Mucosa of descending colon (tissue), 3 donors: Measurements from ENCODE around the gene PRR22. TPM values are rescaled to one million over a fixed set of nuclear protein-coding genes. Genes with fewer than 3 reads are reported as not detected.

Experiments used
- ATAC-seq: fragments of 200-7000 bp; cut with Tn5 transposase; one replicate; pipeline ENCODE4 v1.9.1; 2020; ENCODE audit warnings: mild to moderate bottlenecking, moderate library complexity
- DNase-seq, 3 donors: peaks; one replicate each; pipeline ENCODE4 v3.0.0-alpha.2; 2020
- H3K36me3 ChIP-seq: fragments of 200-600 bp; one replicate; pipeline ENCODE4 v1.8.0; 2021; ENCODE audit warnings: low read depth, mild to moderate bottlenecking
- H3K4me1 ChIP-seq: fragments of 200-600 bp; one replicate; pipeline ENCODE4 v1.8.0; 2021; ENCODE audit warnings: low read depth, mild to moderate bottlenecking
- H3K4me3 ChIP-seq: fragments of 200-600 bp; one replicate; pipeline ENCODE4 v1.8.0; 2021; ENCODE audit warnings: mild to moderate bottlenecking
- H3K9me3 ChIP-seq: fragments of 200-600 bp; one replicate; pipeline ENCODE4 v1.8.0; 2021; ENCODE audit warnings: mild to moderate bottlenecking
- CTCF ChIP-seq: fragments of 200-600 bp; IDR thresholded peaks from one replicate; pipeline ENCODE4 v1.8.0; 2022; ENCODE audit warnings: antibody characterized with exemption, mild to moderate bottlenecking
- intact Hi-C, 2 donors: fragments of 100-400 bp; cut with DNase I in 1 of 2; cut with micrococcal nuclease in 1 of 2; formaldehyde crosslinking; loops; one replicate each; pipeline versions ENCODE4 v1.11.0 to v1.11.1; 2022; cut with DNase I, micrococcal nuclease
- total RNA-seq, 3 donors: library from RNA; stranded (reverse); fragmentation: NEBNext Ultra II Directional in 2 of 3; extraction: Animal tissue kit (Norgen Biotek cat#: 25700) in 2 of 3; gene quantifications; one replicate each; pipeline versions ENCODE4 v1.2.1 to v1.2.4, GENCODE V29; 2021 to 2023
- donor health status: DM: no; HTN: no; CAD: no; lungs with moderate emphysema.
- donor health status: DM: no; HTN: no; CAD: no.
- donor health status: DM: no; HTN: yes; CAD: no.

Gene PRR22
- total RNA-seq, 3 donors from 2014 or later, result 3.1 to 6.8 (median 4.1) TPM

GRCh38 chr19:5789351-5789761, 4.8 kb upstream of the PRR22 start:
- H3K4me3 ChIP-seq, result no peak overlapping the region
- H3K36me3 ChIP-seq, result peaks cover 9% of the 10 kb centered on the region
- H3K9me3 ChIP-seq, result no peaks in the 10 kb centered on the region
- DNase-seq (no peak), ATAC-seq (no peak)
- intact Hi-C loops, result no loop called here
- TF ChIP-seq CTCF, result no peak
- peaks cover 6% of the 10 kb centered on the region for H3K4me1 ChIP-seq

GRCh38 chr19:5788422-5788821, 3.9 kb upstream of the PRR22 start:
- H3K4me3 ChIP-seq, result no peak overlapping the region
- intact Hi-C loops, result no loop called here
- H3K4me1 ChIP-seq, result peaks cover 6% of the 10 kb centered on the region
- no peaks in the 10 kb centered on the region for H3K9me3 ChIP-seq
- ATAC-seq (no peak), DNase-seq (no peak)
- no peak for TF ChIP-seq CTCF
- H3K36me3 ChIP-seq, result peaks cover 9% of the 10 kb centered on the region

- ATAC-seq (no peak), DNase-seq (no peak)
- intact Hi-C loops, result no loop called here
- no peak overlapping the region for H3K4me3 ChIP-seq
- peaks cover 6% of the 10 kb centered on the region for H3K4me1 ChIP-seq
- H3K36me3 ChIP-seq, result peaks cover 9% of the 10 kb centered on the region
- TF ChIP-seq CTCF, result no peak
- H3K9me3 ChIP-seq, result no peaks in the 10 kb centered on the region
These were observed 3.0 kb upstream of the PRR22 start for GRCh38 chr19:5787409-5788182.

GRCh38 chr19:5786593-5787408, 2.3 kb upstream of the PRR22 start:
- ATAC-seq, result no peak
- H3K9me3 ChIP-seq, result no peaks in the 10 kb centered on the region

GRCh38 chr19:5785423-5785822, 877 bp upstream of the PRR22 start:
- DNase-seq, result no peak
- peaks cover 6% of the 10 kb centered on the region for H3K4me1 ChIP-seq
- intact Hi-C loops, result no loop called here

More at GRCh38 chr19:5786593-5787408, 2.3 kb upstream of the PRR22 start:
- H3K36me3 ChIP-seq, result peaks cover 9% of the 10 kb centered on the region
- H3K4me3 ChIP-seq, result no peak overlapping the region
- no peak for TF ChIP-seq CTCF
- intact Hi-C loops, result no loop called here
- peaks cover 6% of the 10 kb centered on the region for H3K4me1 ChIP-seq
- no peak for DNase-seq

More at GRCh38 chr19:5785423-5785822, 877 bp upstream of the PRR22 start:
- TF ChIP-seq CTCF, result no peak
- peaks cover 9% of the 10 kb centered on the region for H3K36me3 ChIP-seq
- H3K4me3 ChIP-seq, result no peak overlapping the region
- ATAC-seq, result no peak
- no peaks in the 10 kb centered on the region for H3K9me3 ChIP-seq
